ENCODE results near the gene NAT16. TPM values are rescaled to one million over a fixed set of nuclear protein-coding genes. Genes with fewer than 3 reads are reported as not detected.

NAT16 gene
- polyA plus RNA-seq, 1 donor from 2014 or later, result 4.5 TPM

DNA sequence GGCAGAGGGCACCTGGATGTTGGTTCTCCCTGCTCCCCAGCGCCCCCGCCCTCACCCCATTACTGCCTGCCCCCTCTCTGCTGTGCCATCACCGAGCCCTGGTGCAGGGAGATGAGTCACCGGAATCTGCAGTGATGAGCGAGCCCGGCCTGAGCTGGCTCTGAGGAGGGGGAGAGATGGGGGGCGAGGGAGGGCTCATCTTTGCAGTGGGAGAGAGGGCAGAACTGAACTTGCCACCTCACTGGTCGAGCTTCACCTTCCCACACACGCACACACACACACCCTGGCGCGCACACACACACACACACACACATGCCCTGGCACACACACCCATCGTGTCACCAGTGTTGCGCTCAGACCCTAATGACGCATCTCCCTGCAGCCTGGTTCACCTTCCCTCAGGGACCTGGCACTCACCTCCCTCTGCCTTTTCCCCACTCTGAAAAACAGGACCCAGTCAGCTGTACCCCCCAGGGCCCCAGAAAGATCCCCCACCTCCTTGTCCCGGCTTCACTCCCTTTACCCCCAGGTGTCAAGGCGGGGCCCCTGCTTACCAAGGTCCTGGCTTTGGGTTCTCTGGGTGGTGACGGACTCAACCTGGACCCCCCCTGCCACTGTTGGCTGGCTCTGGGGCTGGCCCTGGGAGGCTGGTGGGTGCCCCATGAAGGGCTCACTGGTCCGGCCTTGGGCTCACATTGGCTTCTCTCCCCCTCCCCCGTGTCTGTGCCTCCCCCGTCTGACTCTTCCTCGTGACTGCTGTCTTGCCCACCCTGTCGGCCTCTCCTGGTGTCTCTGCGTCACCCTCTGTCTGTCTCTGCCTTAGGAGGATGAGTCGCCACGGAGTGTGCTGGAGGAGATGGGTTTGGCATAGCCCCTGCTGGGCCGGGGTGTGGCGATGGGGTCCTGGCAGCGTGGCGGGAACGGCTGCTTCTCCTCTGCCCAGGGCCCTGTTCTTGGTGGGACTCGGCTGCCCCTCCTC, 20.1 kb downstream of the NAT16 start:
- no peaks in the 10 kb centered on the region for H3K9me2 ChIP-seq (ENCODE audit: insufficient read depth, low read length)
- no peaks in the 10 kb centered on the region for H3K36me3 ChIP-seq (ENCODE audit: insufficient read depth, low read length)
- no peak overlapping the region for H3K4me2 ChIP-seq (ENCODE audit: low read length)
- H3K4me3 ChIP-seq (ENCODE audit: low read length), result no peak overlapping the region
- H3K27ac ChIP-seq (ENCODE audit: low read length), result no peak overlapping the region
- H3F3A ChIP-seq (ENCODE audit: insufficient read depth, low read length, poor library complexity, severe bottlenecking), result no peaks in the 10 kb centered on the region
- peaks cover 8% of the 10 kb centered on the region for H3K79me2 ChIP-seq (replicated peaks; ENCODE audit: insufficient read depth, low read length)
- no peaks in the 10 kb centered on the region for H4K20me1 ChIP-seq (ENCODE audit: insufficient read depth)
- TF ChIP-seq, protein P1, sequence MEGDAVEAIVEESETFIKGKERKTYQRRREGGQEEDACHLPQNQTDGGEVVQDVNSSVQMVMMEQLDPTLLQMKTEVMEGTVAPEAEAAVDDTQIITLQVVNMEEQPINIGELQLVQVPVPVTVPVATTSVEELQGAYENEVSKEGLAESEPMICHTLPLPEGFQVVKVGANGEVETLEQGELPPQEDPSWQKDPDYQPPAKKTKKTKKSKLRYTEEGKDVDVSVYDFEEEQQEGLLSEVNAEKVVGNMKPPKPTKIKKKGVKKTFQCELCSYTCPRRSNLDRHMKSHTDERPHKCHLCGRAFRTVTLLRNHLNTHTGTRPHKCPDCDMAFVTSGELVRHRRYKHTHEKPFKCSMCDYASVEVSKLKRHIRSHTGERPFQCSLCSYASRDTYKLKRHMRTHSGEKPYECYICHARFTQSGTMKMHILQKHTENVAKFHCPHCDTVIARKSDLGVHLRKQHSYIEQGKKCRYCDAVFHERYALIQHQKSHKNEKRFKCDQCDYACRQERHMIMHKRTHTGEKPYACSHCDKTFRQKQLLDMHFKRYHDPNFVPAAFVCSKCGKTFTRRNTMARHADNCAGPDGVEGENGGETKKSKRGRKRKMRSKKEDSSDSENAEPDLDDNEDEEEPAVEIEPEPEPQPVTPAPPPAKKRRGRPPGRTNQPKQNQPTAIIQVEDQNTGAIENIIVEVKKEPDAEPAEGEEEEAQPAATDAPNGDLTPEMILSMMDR (IDR thresholded peaks at IDR 0.05; ENCODE audit: poor library complexity, severe bottlenecking), result no peak
- TF ChIP-seq MXI1 (conservative IDR thresholded peaks at IDR 0.05; ENCODE audit: poor library complexity, severe bottlenecking) (no peak), TAF1 (IDR thresholded peaks at IDR 0.05; ENCODE audit: low read depth) (no peak)
- TF ChIP-seq, protein P2, sequence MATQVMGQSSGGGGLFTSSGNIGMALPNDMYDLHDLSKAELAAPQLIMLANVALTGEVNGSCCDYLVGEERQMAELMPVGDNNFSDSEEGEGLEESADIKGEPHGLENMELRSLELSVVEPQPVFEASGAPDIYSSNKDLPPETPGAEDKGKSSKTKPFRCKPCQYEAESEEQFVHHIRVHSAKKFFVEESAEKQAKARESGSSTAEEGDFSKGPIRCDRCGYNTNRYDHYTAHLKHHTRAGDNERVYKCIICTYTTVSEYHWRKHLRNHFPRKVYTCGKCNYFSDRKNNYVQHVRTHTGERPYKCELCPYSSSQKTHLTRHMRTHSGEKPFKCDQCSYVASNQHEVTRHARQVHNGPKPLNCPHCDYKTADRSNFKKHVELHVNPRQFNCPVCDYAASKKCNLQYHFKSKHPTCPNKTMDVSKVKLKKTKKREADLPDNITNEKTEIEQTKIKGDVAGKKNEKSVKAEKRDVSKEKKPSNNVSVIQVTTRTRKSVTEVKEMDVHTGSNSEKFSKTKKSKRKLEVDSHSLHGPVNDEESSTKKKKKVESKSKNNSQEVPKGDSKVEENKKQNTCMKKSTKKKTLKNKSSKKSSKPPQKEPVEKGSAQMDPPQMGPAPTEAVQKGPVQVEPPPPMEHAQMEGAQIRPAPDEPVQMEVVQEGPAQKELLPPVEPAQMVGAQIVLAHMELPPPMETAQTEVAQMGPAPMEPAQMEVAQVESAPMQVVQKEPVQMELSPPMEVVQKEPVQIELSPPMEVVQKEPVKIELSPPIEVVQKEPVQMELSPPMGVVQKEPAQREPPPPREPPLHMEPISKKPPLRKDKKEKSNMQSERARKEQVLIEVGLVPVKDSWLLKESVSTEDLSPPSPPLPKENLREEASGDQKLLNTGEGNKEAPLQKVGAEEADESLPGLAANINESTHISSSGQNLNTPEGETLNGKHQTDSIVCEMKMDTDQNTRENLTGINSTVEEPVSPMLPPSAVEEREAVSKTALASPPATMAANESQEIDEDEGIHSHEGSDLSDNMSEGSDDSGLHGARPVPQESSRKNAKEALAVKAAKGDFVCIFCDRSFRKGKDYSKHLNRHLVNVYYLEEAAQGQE (IDR thresholded peaks at IDR 0.05; ENCODE audit: borderline replicate concordance), result no peak
- peaks cover 5% of the 10 kb centered on the region for H3K27me3 ChIP-seq (ENCODE audit: insufficient read depth, low read depth, low read length)
- H2AFZ ChIP-seq (ENCODE audit: low read depth, low read length), result no peak overlapping the region
- no peaks in the 10 kb centered on the region for H3K9me3 ChIP-seq (ENCODE audit: low read length)
- H3K9ac ChIP-seq (ENCODE audit: low read length), result no peak overlapping the region

DNA sequence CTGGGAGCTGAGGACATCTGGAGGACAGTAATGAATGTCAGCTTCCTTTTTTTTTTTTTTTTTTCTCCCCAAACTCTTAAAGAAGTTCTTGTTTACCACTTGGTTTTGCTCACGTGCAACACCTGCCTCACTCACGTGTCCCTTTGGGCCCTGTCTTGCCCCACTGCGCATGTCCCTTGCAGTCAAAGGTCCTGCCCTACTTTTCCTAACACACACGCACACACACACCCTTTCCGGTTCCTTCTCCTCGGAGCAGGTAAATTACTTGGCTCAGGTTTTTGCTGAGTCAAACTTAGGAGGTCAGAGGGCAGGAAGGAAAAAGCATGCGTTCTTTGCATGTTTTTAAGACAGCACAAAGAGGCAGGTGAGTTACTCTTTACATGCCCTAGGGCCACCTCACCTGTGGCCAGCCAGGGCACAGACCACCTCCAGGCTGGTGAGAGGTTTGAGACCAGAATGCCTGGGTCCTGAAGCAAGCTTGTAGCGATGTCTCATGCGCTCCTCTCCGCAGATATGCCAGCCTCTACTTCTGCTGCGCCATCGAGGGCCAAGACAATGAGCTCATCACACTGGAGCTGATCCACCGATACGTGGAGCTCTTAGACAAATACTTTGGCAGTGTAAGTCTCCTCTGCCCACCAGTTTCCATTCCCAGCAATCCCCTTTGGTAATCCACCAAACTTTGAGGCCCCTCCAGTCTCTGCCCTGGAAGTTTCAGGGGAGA, 23.1 kb downstream of the NAT16 start:
- no peak overlapping the region for H3K9ac ChIP-seq (ENCODE audit: low read length)
- no peak overlapping the region for H3K27ac ChIP-seq (ENCODE audit: low read length)
- peaks cover 9% of the 10 kb centered on the region for H3K79me2 ChIP-seq (replicated peaks; ENCODE audit: insufficient read depth, low read length)
- TF ChIP-seq TAF1 (IDR thresholded peaks at IDR 0.05; ENCODE audit: low read depth) (no peak), EP300 (conservative IDR thresholded peaks at IDR 0.05; ENCODE audit: poor library complexity, severe bottlenecking) (no peak), MXI1 (conservative IDR thresholded peaks at IDR 0.05; ENCODE audit: poor library complexity, severe bottlenecking) (no peak), SMC3 (conservative IDR thresholded peaks at IDR 0.05; ENCODE audit: poor library complexity) (no peak), RAD21 (conservative IDR thresholded peaks at IDR 0.05) (no peak), EZH2 (IDR thresholded peaks at IDR 0.05; ENCODE audit: borderline replicate concordance, insufficient read depth, low read length, poor library complexity, severe bottlenecking) (no peak), POLR2AphosphoS5 (IDR thresholded peaks at IDR 0.05) (no peak)
- TF ChIP-seq, protein P2 (IDR thresholded peaks at IDR 0.05; ENCODE audit: borderline replicate concordance), result no peak
- TF ChIP-seq, protein P1 (IDR thresholded peaks at IDR 0.05; ENCODE audit: poor library complexity, severe bottlenecking), result no peak
- H3K9me2 ChIP-seq (ENCODE audit: insufficient read depth, low read length), result no peaks in the 10 kb centered on the region
- no peaks in the 10 kb centered on the region for H3F3A ChIP-seq (ENCODE audit: insufficient read depth, low read length, poor library complexity, severe bottlenecking)
- no peaks in the 10 kb centered on the region for H3K27me3 ChIP-seq (ENCODE audit: insufficient read depth, low read depth, low read length)
- no peaks in the 10 kb centered on the region for H4K20me1 ChIP-seq (ENCODE audit: insufficient read depth)
- no peaks in the 10 kb centered on the region for H3K36me3 ChIP-seq (ENCODE audit: insufficient read depth, low read length)
- H2AFZ ChIP-seq (ENCODE audit: low read depth, low read length), result no peak overlapping the region
- H3K4me3 ChIP-seq (ENCODE audit: low read length), result no peak overlapping the region
- no peak overlapping the region for H3K4me2 ChIP-seq (ENCODE audit: low read length)
- no peaks in the 10 kb centered on the region for H3K9me3 ChIP-seq (ENCODE audit: low read length)
